GM21576 (cell line): ENCODE data around the gene SNX25.
A peak's percentile ranks its signal among the peaks of the same experiment; 100 is the strongest.
"Not testable (repeated sequence)": the region's sequence is repeated elsewhere in the genome, so short reads cannot be mapped to it uniquely, and the experiment has no call there.

Source experiments
- ATAC-seq: cut with Tn5 transposase; IDR thresholded peaks from one replicate; pipeline ENCODE4 v1.9.1; 2021; ENCODE audit warnings: mild to moderate bottlenecking, moderate library complexity; ENCODE audit not compliant: unreplicated experiment

SNX25 gene

DNA sequence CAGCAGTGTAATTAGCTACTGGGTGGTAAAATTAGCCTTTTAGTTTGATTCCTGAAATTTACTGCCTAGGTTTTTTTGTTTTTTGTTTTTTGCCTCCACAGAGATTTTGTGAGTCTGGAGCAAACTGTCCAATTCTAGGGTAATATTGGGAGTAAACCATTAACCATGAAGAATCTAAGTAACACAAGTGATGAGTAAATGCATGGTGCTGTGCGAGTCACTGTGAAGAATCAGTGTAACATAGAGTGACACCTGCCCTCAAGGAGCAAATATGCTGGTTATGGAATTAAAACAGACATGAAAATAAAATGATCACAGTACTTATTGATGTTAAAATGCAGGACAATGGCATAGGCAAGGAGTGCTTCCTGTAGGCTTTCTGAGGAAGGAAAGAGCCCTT, 126.2 kb downstream of the SNX25 start:
- ATAC-seq: no peak

DNA sequence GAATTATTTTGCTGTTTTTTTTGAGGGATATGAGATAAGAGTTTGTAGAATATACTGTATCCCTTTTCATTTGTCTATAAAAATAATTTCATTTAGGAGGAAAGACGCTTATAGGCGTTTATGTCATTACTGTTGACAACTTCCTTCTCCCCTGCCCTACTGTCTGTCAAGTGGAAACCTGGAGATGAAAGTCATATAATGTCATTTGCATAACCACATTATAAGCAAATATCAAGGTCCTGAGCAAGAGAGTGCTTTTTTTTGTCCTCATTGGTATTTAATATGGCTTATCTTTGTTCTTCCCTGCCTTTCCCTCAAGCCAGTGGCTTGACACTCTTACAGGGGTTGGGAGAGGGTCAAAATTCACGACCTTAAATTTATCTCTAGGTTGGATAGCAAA, 130.5 kb downstream of the SNX25 start:
- no peak for ATAC-seq

DNA sequence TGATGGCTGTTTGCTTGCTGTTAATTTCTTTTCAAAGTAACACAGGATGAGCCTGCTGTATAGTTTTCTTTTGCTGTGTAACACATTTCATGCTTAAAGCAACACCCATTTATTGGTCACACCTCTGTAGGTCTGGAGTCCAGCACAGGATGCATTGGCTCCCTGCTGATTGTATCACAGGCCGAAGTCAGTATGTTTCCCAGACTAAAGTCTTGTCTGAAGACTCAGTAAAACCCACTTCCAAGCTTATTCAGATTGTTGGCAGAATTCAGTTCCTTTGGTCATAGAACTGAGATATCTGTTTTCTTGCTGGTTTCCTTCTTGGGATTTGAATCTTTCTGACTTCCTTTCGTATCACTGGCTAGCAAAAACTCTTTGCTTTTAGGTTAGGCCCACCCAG, 132.0 kb downstream of the SNX25 start:
- no peak for ATAC-seq

DNA sequence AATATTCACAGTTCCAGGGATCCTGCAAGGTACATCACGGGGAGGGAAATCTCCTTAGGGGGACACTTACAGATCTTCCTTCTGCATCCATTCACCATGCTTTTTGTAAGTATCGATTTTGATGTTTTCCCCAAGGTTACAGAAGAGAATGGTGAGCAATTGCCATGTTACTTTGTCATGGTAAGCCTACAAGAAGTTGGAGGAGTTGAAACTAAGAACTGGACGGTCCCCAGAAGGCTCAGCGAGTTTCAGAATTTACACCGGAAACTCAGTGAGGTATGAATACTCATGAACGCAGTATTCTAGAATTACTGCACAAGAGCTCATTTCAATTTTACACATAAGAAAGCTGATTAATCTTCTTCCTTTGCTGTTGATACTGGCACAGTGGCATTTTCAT, 132.4 kb downstream of the SNX25 start:
- peak; percentile 59 for ATAC-seq

DNA sequence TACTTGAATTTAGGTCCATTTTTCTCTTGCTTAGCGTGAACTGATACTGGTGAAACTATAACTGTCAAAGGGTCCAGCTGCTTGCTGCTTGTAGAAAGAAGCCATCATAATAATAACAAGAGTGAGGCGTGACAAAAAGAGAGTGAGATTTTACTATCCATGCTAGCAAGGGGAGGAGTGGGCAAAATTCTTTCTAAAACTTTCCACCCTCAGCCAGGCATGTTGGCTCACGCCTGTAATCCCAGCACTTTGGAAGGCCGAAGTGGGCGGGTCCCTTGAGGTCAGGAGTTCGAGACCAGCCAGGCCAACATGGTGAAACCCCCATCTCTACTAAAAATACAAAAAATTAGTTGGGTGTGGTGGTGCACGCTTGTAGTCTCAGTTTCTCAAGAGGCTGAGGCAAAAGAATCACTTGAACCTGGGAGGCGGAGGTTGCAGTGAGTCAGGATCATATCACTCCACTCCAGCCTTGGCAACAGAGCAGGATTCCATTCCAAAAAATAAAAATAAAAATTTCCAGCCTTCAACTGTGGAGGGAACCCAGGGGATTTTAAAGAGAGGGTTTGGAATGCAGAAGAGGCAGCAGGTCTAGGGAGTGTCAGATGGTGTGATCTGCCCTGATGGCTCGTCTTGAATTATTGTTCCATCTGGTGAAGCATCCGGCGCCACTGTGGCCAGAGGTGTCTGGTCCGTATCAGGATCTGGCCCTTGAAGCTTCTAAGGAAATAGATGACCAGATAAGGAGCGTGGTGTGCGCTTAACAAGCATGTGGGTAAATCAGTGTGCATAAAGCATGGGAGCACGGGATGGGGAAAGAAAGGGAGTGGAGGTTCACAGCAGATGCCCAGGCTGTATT, 134.6 kb downstream of the SNX25 start:
- ATAC-seq: no peak

DNA sequence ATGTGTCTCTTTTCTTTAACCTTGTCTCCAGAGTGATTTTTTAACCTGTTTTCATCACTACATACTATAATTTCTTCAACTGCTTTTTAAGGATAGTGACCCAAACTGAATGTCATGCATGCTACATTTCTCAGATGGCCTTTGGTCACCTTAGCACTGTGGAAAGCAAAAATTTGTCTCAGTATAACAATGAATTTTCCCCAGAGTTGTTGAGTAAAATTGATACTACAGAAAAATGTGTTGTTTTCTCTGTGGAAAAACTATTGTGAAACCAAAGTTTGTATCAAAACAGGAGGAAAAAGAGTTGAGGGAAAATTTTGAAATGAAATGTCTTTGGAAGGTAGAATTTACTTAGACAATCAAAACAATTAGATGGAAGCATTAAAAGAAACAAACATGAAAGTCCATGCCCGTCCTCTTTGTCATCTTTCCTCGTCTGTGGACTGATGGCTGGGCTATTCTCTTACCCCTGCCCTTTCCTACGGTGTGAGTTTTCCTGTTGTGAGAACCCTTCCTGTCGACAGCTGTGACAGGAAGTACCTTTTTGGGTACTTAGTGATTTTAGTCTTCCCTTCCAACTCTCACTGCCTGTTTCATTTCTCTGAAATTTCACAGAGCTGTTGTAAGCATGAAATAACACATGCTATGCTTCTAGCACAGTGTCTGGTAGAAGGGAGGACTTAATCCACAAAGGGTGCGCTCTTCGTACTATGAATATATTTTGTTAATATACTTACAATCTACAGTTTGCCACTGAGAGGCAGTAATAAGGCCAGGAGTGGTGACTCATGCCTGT, 135.5 kb downstream of the SNX25 start:
- ATAC-seq: peak; percentile 56

DNA sequence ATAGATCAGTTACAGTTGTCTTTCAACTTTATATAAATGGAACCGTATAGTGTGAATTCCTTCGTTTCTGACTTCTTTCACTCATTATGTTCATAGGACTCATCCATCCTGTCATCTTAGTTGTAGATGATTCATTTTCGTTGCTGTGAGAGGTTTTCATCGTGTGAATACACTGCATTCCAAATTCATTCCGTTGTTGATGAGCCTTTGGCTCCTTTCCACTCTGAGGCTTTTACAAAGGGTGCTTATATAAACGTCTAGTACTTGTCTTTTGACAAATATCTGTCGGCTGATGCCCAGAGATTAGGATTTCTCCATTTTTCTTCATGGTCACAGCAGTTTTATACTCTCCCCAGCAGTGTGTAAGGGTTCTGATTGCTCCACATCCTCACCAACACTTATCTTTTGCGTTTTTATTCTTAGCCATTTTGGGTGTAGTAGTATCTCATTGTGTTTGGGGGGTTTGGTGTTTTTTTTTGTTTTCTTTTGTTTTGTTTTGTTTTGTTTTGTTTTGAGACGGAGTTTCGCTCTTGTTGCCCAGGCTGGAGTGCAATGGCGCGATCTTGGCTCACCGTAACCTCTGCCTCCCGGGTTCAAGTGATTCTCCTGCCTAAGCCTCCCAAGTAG, 137.7 kb downstream of the SNX25 start:
- ATAC-seq: no peak

DNA sequence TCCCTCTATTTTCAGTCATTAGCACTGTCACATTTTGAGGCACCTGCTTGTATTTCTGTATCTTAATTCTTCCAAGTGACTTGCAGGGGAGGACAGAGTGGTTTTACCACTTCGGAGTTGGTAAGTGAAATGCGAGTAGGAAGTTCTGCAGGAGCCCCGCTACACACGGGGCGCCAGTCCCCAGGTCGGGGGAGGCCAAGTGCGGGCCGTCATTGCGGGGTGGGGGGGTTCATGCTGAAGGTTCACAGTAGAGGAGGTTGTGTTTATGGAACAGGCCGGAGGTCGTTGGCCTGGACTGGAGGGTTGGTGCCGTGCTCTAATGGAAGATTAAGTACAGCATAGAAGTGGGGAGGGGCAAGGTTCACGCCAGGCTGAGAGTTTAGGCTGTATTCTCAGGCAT, 142.3 kb downstream of the SNX25 start:
- no peak for ATAC-seq

DNA sequence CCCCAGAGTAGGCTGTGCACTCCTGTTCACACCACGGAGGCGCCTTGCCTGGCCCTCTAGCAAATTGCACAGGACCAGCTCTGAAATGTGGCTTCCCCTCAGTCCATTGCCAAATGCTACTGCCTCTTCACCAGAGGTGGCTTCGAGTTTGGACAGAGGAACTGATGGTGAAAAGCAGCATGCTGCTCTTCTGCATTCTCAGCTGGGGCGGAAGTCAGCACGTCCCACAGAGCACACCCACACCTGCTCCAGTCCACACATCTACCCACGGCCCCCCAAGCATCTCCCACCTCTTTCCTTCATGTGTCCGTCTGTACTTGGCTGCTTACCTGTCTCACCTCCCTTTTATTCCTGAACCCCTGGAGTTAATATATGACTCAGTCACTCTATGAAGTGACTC, 142.8 kb downstream of the SNX25 start:
- no peak for ATAC-seq

DNA sequence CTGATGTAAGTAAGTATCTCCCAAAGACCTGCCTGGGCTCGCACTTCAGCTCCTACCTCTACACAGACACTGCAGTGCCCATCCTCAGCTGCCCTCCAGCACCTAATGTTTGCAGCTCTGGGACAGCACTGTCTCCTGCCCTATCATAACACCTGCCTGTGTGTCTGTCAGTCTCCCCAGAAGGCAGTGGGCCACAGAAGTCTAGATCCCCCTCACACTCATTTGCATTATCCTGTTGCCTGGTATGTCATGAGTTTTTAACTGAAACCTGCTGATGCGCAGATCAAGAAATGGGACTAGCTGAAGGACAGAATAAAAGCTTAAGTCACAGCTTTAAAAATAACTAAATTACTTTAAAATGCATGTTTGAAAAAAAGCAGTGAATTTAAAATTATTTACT, 143.3 kb downstream of the SNX25 start:
- ATAC-seq: no peak

DNA sequence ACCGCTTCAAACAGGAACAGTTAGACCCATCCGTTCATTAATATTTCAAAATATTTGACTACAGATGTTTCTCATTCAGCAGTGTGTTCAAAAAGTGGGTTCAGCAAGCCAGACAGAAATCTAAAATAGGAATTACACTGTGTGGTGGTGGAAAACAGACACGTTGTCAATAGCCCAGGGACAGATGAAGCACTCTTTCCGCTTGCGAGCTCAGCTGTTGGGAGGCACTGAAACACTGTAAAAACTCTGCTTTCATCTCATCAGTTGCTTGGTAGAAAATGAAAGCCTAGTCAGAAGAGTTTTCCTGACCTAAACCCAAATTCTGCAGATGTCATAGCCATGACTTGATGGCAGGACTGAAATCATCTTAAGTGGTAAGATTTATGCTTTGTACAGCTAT, 147.8 kb downstream of the SNX25 start:
- ATAC-seq: no peak

DNA sequence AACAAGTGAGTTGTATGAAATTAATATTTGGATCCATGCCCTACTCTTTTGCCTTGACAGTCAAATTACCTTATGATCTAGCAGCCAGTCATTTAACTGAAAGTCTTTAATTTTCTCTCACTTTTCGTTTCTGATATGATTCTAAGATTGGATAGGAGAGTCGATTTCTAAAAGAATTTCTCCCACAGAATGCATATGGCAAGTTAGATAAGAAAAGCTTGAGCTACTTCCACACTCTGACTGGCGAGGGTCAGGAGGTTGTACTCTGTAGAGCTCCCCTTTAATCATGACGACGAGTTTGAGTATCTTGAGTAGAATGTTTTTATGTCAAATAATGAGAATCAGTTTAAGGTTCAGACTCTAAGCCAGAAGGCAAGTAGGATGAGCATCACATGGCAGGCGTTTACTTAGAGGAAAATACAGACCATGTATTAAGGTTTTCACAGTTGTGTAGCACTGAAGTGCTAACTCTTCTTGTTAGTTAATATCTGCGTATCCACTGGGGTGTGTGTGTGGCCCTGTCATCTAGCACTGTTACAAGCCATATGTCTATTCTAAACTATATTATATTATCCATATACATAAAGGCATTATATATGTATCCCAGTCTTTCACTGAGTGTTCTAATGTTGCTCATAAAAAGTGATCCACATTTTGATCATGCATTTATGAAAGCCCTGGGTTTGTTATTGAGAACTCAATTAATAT, 148.5 kb downstream of the SNX25 start:
- ATAC-seq: no peak

DNA sequence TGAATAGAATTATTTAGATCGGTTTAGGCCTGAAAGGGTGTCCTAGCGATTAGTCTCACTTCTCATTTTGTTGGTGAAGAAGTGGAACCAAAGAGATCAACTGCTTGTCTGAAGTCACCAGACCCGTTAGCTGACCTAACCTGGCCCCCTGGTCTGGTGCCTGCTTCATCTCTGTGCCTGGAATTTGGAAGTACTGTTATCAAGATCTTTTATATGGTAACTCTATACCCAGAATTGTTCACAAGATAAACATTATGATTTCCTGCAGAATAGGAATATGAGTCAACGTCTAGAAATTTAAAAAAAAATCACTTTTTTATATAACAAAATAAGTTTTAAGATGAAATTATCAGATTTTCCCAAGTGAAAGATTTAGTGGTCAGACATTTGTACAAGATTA, 149.1 kb downstream of the SNX25 start:
- ATAC-seq: no peak

DNA sequence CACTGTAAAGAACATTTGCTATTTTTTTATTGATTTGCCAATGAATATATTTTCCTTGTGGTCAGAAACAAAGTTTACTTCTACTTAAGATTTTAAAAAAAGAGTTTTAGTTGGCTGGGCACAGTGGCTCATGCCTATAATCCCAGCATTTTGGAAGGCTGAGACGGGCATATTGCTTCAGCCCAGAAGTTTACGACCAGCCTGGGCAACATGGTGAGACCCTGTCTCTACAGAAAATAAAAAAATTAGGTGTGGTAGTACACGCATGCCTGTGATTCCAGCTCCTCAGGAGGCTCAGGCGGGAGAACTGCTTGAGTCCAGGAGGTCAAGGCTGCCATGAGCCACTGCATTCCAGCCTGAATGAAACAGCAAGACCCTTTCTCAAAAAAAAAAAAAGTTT, 149.6 kb downstream of the SNX25 start:
- no peak for ATAC-seq

DNA sequence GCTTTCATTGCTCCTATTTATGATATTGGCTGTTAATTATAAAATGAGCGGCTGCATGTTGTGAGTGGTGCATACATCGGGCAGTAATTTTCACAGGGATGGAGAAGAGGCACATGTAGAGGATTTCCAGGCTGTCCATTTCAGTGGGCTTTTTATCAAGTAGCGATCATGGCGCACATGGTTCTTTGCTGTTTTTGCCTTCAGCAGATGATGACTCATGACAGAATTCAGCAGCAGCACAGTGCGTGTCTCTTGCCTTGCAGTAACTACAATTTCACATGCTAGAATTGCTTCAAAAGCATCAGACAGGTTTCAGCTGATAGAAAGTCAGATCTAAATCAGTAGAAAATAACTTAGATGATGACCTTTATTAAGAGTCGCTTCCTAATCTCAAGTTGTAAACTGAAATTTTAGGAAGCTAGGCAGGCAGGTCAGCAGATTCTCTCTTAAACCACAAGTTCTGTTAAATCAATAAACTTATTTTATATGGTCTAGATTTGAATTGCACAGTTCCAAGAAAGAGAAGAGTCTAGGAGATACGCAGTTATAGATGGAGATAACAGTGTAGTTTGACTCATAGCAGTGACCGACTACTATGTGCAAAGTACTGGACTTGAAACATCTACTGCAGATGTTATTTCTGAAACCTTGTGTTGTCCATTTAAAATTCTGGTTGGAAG, 150.5 kb downstream of the SNX25 start:
- no peak for ATAC-seq

DNA sequence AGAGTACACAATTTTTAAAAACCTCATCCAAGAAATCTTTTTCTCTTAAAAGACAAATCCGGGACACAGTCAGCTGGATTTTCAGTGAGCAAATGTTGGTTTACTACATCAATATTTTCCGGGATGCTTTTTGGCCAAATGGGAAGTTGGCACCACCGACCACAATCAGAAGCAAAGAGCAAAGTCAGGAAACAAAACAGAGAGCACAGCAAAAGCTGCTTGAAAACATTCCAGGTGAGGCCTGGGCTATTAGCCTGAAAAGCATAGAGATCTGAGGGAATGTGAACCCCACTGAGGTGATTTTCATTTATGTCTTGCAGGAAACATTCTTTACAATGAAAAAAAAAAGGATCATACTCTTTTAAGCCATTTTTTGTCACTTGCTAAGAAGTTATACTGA, 152.5 kb downstream of the SNX25 start:
- ATAC-seq: no peak

DNA sequence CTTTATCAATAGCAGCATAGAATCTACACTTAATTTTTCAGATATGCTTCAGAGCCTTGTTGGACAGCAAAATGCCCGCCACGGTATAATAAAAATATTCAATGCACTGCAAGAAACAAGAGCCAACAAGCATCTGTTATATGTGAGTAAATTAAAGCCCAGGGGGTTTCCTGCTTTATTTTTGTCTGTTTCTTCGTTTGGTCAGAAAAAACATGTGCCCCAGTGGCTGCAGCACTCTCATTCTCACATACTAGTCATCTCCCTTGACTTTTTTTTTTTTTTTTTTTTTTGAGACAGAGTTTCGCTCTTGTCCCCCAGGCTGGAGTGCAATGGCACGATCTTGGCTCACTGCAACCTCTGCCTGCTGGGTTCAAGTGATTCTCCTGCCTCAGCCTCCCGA, 153.2 kb downstream of the SNX25 start:
- not testable (repeated sequence) for ATAC-seq

DNA sequence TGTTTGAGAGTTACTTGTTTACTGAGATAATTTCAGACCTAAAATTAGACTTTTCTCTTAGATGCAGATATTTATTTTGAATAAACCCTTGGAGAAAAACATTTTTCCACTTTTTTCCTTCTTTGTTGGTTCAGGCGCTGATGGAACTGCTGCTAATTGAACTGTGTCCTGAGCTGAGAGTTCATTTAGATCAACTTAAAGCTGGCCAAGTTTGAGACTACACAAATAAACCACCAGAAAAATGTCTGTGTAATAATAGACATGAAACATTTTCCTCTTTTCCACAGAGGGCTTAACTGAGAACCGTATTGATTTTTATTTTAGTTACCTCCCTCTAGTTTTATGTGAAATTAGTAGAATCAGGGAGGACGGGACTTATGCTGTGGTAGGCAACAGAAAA, 153.9 kb downstream of the SNX25 start:
- no peak for ATAC-seq

DNA sequence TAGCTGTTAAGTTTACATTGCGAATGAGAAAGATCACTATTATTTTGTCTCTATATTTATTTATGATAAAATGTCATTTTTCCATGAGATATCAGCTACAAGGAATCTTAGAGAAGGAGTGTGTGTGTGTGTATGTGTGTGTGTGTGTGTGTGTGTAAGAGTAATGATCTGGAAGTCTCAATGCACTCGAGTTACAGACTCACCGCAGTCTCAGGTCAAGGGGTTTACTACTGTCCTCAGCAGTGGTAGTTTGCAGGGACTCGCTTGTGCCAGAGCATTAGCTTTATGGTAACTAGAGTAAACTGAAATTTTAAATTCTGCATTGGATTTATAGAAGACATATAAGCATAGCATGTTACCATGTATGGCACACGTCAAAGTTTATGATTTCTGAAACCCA, 155.5 kb downstream of the SNX25 start:
- no peak for ATAC-seq

DNA sequence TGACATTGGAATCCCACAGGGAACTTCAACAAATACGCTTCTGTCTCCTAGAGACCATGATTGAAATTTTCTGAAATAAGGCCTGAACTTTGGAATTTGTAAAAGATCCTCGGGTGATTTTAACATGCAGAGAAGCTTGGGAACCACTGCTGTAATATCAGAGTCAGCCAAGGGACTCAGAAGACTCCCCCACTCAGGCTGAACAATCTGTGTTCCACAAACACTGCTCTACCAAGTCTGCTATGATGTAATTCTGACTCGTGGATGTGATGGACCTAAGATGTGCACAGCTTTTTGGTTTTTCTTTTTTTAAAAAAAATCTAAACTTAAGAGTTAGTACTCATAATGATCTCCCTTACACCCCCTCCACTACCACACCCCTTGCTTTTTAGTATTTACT, 160.3 kb downstream of the SNX25 start:
- ATAC-seq: no peak
